Astrocyte (in vitro differentiated cells and primary cell): ENCODE results near the gene ACOX3. TPM values are rescaled to one million over a fixed set of nuclear protein-coding genes. Genes with fewer than 3 reads are reported as not detected.

Experiments used
- DNase-seq: peaks from one replicate; pipeline ENCODE4 v3.0.0-alpha.2; 2010; ENCODE audit warnings: low read depth
- FAIRE-seq: peaks from 2 replicates; lab custom pipeline; 2011; peaks lifted over from hg19 to GRCh38; lab: Jason Lieb, UNC
- H2AFZ ChIP-seq: 2 replicates; pipeline ENCODE4 v1.6.0; 2012; ENCODE audit warnings: low read depth, low read length, inconsistent platforms
- H3K27ac ChIP-seq: 2 replicates; pipeline ENCODE4 v1.5.1; 2011; ENCODE audit warnings: low read depth, low read length, inconsistent platforms
- H3K27me3 ChIP-seq: 2 replicates; pipeline ENCODE4 v1.6.0; 2011; ENCODE audit warnings: low read length, inconsistent platforms; ENCODE audit not compliant: insufficient read depth
- H3K36me3 ChIP-seq: 2 replicates; pipeline ENCODE4 v1.5.1; 2011; ENCODE audit warnings: low read length, inconsistent platforms; ENCODE audit not compliant: insufficient read depth
- H3K4me1 ChIP-seq: 2 replicates; pipeline ENCODE4 v1.5.1; 2011; ENCODE audit warnings: low read length, inconsistent platforms; ENCODE audit not compliant: insufficient read depth
- H3K4me2 ChIP-seq: 2 replicates; pipeline ENCODE4 v1.6.0; 2012; ENCODE audit warnings: low read length, inconsistent platforms
- H3K4me3 ChIP-seq: 2 replicates; pipeline ENCODE4 v1.5.1; 2011; ENCODE audit warnings: low read depth, mild to moderate bottlenecking, low read length, inconsistent platforms; ENCODE audit not compliant: insufficient read depth
- H3K79me2 ChIP-seq: 2 replicates; pipeline ENCODE4 v1.6.0; 2012; ENCODE audit warnings: mild to moderate bottlenecking, low read length, inconsistent platforms; ENCODE audit not compliant: insufficient read depth
- H3K9ac ChIP-seq: 2 replicates; pipeline ENCODE4 v1.6.0; 2012; ENCODE audit warnings: mild to moderate bottlenecking, low read length, inconsistent platforms
- H3K9me3 ChIP-seq: 2 replicates; pipeline ENCODE4 v1.5.1; 2012; ENCODE audit warnings: low read depth, mild to moderate bottlenecking, low read length, inconsistent platforms; ENCODE audit not compliant: insufficient read depth
- H4K20me1 ChIP-seq: 2 replicates; pipeline ENCODE4 v1.6.0; 2012; ENCODE audit warnings: low read length, inconsistent platforms; ENCODE audit not compliant: insufficient read depth
- H3K27ac Mint-ChIP-seq: one replicate; pipeline ENCODE4 v1.8.0; 2021; ENCODE audit warnings: mild to moderate bottlenecking, mixed read lengths; ENCODE audit not compliant: unreplicated experiment
- H3K27me3 Mint-ChIP-seq: one replicate; pipeline ENCODE4 v1.8.0; 2021; ENCODE audit warnings: low read depth, mixed read lengths; ENCODE audit not compliant: unreplicated experiment
- H3K36me3 Mint-ChIP-seq: one replicate; pipeline ENCODE4 v1.8.0; 2021; ENCODE audit warnings: low read depth, mixed read lengths; ENCODE audit not compliant: unreplicated experiment
- H3K4me1 Mint-ChIP-seq: one replicate; pipeline ENCODE4 v1.8.0; 2021; ENCODE audit warnings: low read depth, mixed read lengths; ENCODE audit not compliant: unreplicated experiment
- H3K4me3 Mint-ChIP-seq: one replicate; pipeline ENCODE4 v1.8.0; 2021; ENCODE audit warnings: mild to moderate bottlenecking, moderate library complexity, mixed read lengths; ENCODE audit not compliant: unreplicated experiment
- H3K9me3 Mint-ChIP-seq: one replicate; pipeline ENCODE4 v1.8.0; 2021; ENCODE audit warnings: mild to moderate bottlenecking, mixed read lengths; ENCODE audit not compliant: unreplicated experiment
- CTCF ChIP-seq: IDR thresholded peaks from 2 replicates; pipeline ENCODE4 v1.5.1; 2011; ENCODE audit warnings: low read depth, mild to moderate bottlenecking, inconsistent platforms, low read length, moderate library complexity; ENCODE audit not compliant: insufficient read depth
- EZH2 ChIP-seq: IDR thresholded peaks from 2 replicates; pipeline ENCODE4 v1.6.1; 2012; ENCODE audit warnings: mild to moderate bottlenecking, low read length, inconsistent platforms; ENCODE audit not compliant: insufficient read depth
- total RNA-seq: library from RNA; stranded (reverse); gene quantifications from 2 replicates; pipeline ENCODE4 v1.2.1, GENCODE V29; 2021

Gene ACOX3
- total RNA-seq, 1 donor from 2014 or later, result 45.6 TPM

- TF ChIP-seq CTCF (no peak), EZH2 (no peak)
- H3K9me3 ChIP-seq, result no peaks in the 10 kb centered on the region
- Mint-ChIP-seq H3K4me3 (no peak overlapping the region), H3K36me3 (peaks cover 4% of the 10 kb centered on the region), H3K4me1 (no peaks in the 10 kb centered on the region), H3K27me3 (peaks cover 22% of the 10 kb centered on the region), H3K9me3 (peaks cover 4% of the 10 kb centered on the region), H3K27ac (no peak overlapping the region)
- H3K4me3 ChIP-seq, result no peak overlapping the region
- peaks cover 13% of the 10 kb centered on the region for H3K27me3 ChIP-seq
- FAIRE-seq (no peak), DNase-seq (no peak)
- H3K27ac ChIP-seq, result no peak overlapping the region
- no peaks in the 10 kb centered on the region for H4K20me1 ChIP-seq
- H3K4me2 ChIP-seq, result no peak overlapping the region
- H3K36me3 ChIP-seq, result no peaks in the 10 kb centered on the region
- no peaks in the 10 kb centered on the region for H3K4me1 ChIP-seq
- H3K9ac ChIP-seq, result no peak overlapping the region
- H2AFZ ChIP-seq, result no peak overlapping the region
- no peaks in the 10 kb centered on the region for H3K79me2 ChIP-seq
Measured at GRCh38 chr4:8345946-8346814, 94.3 kb downstream of the ACOX3 start.

GRCh38 chr4:8345053-8345945, 95.2 kb downstream of the ACOX3 start:
- TF ChIP-seq CTCF, result no peak
- no peak for TF ChIP-seq EZH2

More at GRCh38 chr4:8345053-8345945, 95.2 kb downstream of the ACOX3 start:
- DNase-seq, result no peak
- Histone ChIP-seq H3K4me2 (no peak overlapping the region), H3K4me1 (no peaks in the 10 kb centered on the region), H3K27ac (no peak overlapping the region), H3K27me3 (peaks cover 15% of the 10 kb centered on the region), H3K79me2 (no peaks in the 10 kb centered on the region), H3K4me3 (no peak overlapping the region), H3K9ac (no peak overlapping the region), H3K36me3 (no peaks in the 10 kb centered on the region), H3K9me3 (no peaks in the 10 kb centered on the region), H4K20me1 (no peaks in the 10 kb centered on the region), H2AFZ (no peak overlapping the region)
- Mint-ChIP-seq H3K9me3 (peaks cover 4% of the 10 kb centered on the region), H3K36me3 (peaks cover 4% of the 10 kb centered on the region), H3K27ac (no peak overlapping the region), H3K4me1 (no peaks in the 10 kb centered on the region), H3K27me3 (peaks cover 22% of the 10 kb centered on the region), H3K4me3 (no peak overlapping the region)
- FAIRE-seq, result no peak
